Peyer's patch (tissue), 4 donors: ENCODE measurements around the gene C20orf144. TPM values are rescaled to one million over a fixed set of nuclear protein-coding genes. Genes with fewer than 3 reads are reported as not detected.

Source experiments
- DNase-seq, 3 donors: peaks; one replicate each; pipeline ENCODE4 v3.0.0-alpha.2; 2017 to 2019
- H3K27ac ChIP-seq, 4 donors: fragments of 200-600 bp; sonication (generic); one replicate each; pipeline ENCODE4 v1.5.1; 2016 to 2019
- H3K27me3 ChIP-seq, 2 donors: fragments of 200-600 bp; sonication (generic); one replicate each; pipeline ENCODE4 v1.5.1; 2019
- H3K36me3 ChIP-seq, 3 donors: fragments of 200-600 bp; sonication (generic); one replicate each; pipeline ENCODE4 v1.5.1; 2016 to 2019
- H3K4me1 ChIP-seq, 4 donors: fragments of 200-600 bp; sonication (generic); one replicate each; pipeline ENCODE4 v1.5.1; 2016 to 2019
- H3K4me3 ChIP-seq, 4 donors: fragments of 200-600 bp; sonication (generic); 1 replicate in 3 of 4; 2 replicates in 1 of 4; pipeline ENCODE4 v1.5.1; 2016 to 2019; ENCODE audit warnings: mild to moderate bottlenecking in 1 of 4
- H3K9me3 ChIP-seq, 4 donors: fragments of 200-600 bp; sonication (generic); one replicate each; pipeline ENCODE4 v1.5.1; 2016 to 2019; ENCODE audit warnings: mild to moderate bottlenecking in 1 of 4
- POLR2A ChIP-seq, 2 donors: fragments of 450-650 bp; IDR thresholded peaks; one replicate each; pipeline ENCODE4 v1.5.1; 2017; ENCODE audit warnings: antibody characterized with exemption in 2 of 2, mild to moderate bottlenecking in 2 of 2, moderate library complexity in 2 of 2
- total RNA-seq, 4 donors: library from RNA; depleted of rRNA; stranded (reverse); fragments of >200 nt; gene quantifications; one replicate each; pipeline ENCODE4 v1.1.0, GENCODE V29; 2016
- TF ChIP-seq, protein P1 (sequence below), 6 experiments: fragments of 450-650 bp in 4 of 6; fragments of 200-600 bp in 2 of 6; sonication (generic) in 1 of 6; IDR thresholded peaks; one replicate each; pipeline ENCODE4 v1.5.1; 2017 to 2019; ENCODE audit warnings: antibody characterized with exemption in 6 of 6, mild to moderate bottlenecking in 3 of 6, moderate library complexity in 1 of 6

C20orf144 gene
- total RNA-seq, 4 donors from 2014 or later: not detected

GRCh38 chr20:33685328-33686099, 23.4 kb downstream of the C20orf144 start:
- peak overlapping the region; percentile 56 to 80 (median 66) for H3K27ac ChIP-seq
- TF ChIP-seq, protein P1, sequence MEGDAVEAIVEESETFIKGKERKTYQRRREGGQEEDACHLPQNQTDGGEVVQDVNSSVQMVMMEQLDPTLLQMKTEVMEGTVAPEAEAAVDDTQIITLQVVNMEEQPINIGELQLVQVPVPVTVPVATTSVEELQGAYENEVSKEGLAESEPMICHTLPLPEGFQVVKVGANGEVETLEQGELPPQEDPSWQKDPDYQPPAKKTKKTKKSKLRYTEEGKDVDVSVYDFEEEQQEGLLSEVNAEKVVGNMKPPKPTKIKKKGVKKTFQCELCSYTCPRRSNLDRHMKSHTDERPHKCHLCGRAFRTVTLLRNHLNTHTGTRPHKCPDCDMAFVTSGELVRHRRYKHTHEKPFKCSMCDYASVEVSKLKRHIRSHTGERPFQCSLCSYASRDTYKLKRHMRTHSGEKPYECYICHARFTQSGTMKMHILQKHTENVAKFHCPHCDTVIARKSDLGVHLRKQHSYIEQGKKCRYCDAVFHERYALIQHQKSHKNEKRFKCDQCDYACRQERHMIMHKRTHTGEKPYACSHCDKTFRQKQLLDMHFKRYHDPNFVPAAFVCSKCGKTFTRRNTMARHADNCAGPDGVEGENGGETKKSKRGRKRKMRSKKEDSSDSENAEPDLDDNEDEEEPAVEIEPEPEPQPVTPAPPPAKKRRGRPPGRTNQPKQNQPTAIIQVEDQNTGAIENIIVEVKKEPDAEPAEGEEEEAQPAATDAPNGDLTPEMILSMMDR (IDR thresholded peaks at IDR 0.05): no peak
- TF ChIP-seq POLR2A (IDR thresholded peaks at IDR 0.05): no peak
- no peaks in the 10 kb centered on the region for H3K36me3 ChIP-seq
- H3K4me3 ChIP-seq: peak overlapping the region; percentile 30 to 73 (median 63)
- no peaks in the 10 kb centered on the region for H3K27me3 ChIP-seq
- DNase-seq: peak; percentile 63 to 82 (median 73)
- H3K4me1 ChIP-seq: peaks cover 0 to 19% (median 14%) of the 10 kb centered on the region in 4 donors
- H3K9me3 ChIP-seq: no peaks in the 10 kb centered on the region

DNA sequence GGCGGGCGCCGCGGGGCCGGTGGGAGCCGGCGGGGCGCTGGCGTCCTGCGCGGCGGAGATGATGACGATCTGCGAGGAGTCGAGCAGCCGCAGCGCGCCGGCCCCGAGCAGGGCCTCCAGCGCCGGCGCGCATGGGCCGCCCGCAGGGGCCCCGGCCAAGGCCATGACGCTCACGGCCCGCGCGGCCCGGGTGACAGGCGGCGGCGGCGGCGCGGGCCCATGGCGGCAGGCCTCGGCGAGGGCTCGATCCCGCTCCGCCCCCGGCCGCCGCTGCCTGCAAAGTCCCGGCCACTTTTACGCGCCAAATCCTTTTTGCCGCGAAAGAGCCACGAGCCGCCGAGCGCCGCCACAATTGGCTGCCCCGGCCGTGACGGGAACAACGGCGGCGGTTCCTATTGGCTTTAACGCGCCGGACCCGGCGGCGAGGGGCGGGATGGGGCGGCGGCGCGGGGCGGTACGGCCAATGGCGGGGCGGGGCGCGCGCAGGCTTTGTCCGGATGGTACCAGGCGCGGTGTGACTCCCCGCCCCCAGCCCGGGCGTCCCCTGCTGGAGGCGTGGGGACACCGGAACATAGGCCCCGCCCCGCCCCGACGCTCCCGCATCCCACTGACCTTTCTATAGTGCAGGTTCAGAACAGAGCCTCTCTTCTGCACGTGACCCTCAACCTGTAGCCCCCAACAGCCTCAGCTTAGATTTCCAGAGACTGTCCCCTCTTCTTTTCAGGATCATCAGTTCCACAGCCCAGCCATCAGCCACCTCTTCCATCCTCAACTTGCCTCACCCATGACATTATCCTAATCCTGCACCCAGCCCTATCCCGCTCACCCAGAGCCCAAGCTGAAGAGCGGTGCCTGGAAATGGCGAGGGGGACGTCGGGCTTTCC, 24.2 kb downstream of the C20orf144 start, which contains the start of gene E2F1:
TSS of gene E2F1 (minus strand) at position 286 of the 884 bp plus-strand sequence. CDS start at position 165, 121 bp downstream.
- Histone ChIP-seq H3K4me1 (peaks cover 0 to 19% (median 14%) of the 10 kb centered on the region in 4 donors), H3K9me3 (no peaks in the 10 kb centered on the region), H3K27ac (peak within 1 kb of the TSS; percentile 56 to 80 (median 66)), H3K36me3 (no peaks in the 10 kb centered on the region), H3K27me3 (no peaks in the 10 kb centered on the region), H3K4me3 (peak within 1 kb of the TSS; percentile 30 to 73 (median 63))
- TF ChIP-seq, protein P1 (IDR thresholded peaks at IDR 0.05): peak; percentile 28 to 56 (median 48)
- TF ChIP-seq POLR2A (IDR thresholded peaks at IDR 0.05): peak in 1 of 2 donors; percentile 18
- peak; percentile 93 to 98 (median 98) for DNase-seq

DNA sequence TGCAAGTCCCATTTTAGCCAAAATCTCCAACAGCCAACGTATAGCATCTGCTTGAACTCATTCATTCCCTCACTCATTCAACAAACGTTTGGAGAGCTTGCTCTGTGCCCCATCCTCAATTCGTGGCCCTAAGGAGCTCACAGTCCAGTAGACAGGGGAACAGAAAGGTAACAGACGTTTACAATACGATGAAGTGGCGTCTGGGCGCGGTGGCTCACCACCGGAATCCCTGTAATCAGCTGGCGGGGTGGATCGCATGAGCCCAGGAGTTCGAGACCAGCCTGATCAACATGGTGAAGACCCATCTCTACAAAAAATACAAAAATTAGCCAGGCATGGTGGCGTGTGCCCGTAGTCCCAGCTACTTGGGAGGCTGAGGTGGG, 24.8 kb downstream of the C20orf144 start:
- Histone ChIP-seq H3K9me3 (no peaks in the 10 kb centered on the region), H3K4me3 (peak overlapping the region; percentile 30 to 68 (median 52)), H3K4me1 (peaks cover 0 to 19% (median 14%) of the 10 kb centered on the region in 4 donors), H3K36me3 (no peaks in the 10 kb centered on the region), H3K27ac (peak overlapping the region in 1 of 4 donors; percentile 23), H3K27me3 (no peaks in the 10 kb centered on the region)
- TF ChIP-seq POLR2A (IDR thresholded peaks at IDR 0.05): no peak
- TF ChIP-seq, protein P1 (IDR thresholded peaks at IDR 0.05): no peak
- DNase-seq: no peak

- Histone ChIP-seq H3K4me3 (no peak overlapping the region), H3K36me3 (no peaks in the 10 kb centered on the region), H3K4me1 (peaks cover 0 to 19% (median 14%) of the 10 kb centered on the region in 4 donors), H3K27me3 (no peaks in the 10 kb centered on the region), H3K9me3 (no peaks in the 10 kb centered on the region), H3K27ac (no peak overlapping the region)
- TF ChIP-seq, protein P1 (IDR thresholded peaks at IDR 0.05): no peak
- no peak for TF ChIP-seq POLR2A (IDR thresholded peaks at IDR 0.05)
- no peak for DNase-seq
Observed at GRCh38 chr20:33687370-33687915, 25.3 kb downstream of the C20orf144 start.
